ENCODE data around the gene C1QTNF6.
A peak's percentile ranks its signal among the peaks of the same experiment; 100 is the strongest.

The C1QTNF6 gene

DNA sequence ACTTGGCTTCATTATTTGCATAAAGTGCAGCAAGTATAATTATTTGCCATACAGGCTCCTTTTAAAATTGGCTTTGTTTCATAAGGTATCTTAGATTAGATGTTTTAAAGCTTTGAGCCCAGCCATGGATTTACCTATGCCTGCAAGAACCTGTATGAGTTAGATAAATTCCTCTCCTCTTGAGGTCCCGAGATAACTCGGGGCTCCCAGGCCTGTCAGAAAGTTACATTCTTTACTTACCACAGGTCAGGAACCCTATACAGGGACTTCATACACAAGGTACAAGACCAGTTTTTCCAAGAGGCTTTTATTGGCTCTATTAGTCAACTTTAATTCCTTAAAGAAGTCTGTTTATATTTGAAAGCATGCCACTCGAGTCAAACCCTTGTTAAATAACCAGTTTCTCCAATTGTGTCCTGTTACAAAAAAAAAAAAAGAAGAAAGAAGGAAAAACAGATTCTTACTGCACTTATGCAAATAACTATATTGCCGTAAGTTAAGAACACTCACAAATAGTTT is 2.3 kb upstream of the C1QTNF6 start:
- no peak for DNase-seq

GRCh38 chr22:37188901-37189466 is 937 bp upstream of the C1QTNF6 start:
- DNase-seq = peak; percentile 36 to 47

DNA sequence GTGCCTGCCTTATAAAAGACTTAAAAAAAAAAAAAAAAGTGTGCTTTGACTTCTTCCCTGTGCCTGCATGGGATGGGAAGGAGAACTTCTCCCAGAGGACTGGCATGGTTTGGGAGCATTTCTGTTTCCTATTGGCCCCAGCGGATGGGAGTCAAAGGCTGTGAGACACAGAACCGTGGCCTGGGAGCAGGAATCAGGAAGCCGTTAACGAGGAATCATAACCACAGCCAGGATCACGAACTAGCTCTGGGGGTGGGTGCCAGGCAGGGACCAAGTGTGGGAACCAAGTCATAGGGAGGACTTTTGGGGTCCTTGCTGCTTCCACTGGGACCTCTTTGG is 526 bp downstream of the C1QTNF6 start:
- no peak for DNase-seq

DNA sequence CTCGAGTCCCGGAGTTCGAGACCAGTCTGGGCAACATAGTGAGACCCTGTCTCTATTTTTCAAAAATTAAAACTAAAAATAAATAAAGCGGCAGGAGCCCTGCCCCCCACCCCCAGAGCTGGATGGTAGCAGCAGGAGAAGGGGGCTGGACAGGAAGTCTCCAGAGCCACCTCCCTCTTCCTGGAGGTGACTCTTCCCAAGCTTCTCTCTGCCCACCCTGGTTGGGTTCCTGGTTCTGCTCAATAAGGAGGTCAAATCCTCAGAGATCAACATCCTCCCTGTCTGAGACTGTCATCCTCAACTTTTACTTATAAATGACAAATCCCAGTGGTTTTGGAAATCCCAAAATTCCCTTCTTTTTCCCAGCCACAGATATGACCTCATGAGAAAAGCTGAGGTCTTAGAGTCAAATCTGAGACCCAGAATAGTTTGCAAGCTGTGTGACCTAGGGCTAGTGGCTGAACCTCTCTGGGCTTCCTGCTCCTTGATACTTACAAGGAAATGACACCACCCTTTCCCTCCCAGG is 987 bp downstream of the C1QTNF6 start:
- DNase-seq = peak; percentile 16 to 31

DNA sequence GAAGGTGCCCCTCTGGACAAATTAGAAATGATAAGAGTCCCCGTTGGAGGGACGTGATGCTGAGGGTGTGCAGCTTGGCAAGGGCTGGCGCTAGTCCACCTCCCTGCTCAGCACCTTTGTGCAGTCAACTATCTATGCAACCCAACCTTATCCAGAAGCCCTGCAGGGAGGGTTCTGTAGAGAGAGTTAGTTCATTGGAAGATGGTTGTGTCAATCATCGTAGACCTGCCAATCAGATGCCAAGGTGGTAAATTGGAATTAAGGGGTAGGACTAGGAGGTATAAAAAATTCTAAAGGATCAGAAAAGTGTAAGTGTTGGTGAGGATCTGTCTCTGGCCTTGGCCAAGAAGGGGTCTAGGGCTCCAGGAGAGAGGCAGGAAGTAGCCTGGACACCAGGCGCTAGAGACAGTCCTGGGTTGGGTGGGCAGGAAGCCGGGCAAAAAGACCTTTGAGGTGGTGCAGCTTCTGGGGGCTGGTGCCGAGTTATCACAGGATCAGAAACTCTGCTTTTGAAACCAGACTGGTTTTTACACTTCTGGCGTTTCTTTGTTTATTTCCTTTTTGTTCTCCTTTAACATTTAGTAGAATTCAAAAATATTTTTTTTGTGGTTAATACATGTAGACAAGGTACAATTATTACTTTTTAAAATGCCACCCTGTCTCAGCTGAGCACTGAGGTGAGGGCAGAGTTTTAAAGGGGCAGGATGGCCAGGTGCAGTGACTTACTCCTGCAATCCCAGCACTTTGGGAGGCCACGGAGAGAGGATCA is 1.6 kb downstream of the C1QTNF6 start:
- peak; percentile 40 to 84 for DNase-seq

- DNase-seq = no peak
Observed at GRCh38 chr22:37185646-37186227, 2.3 kb downstream of the C1QTNF6 start.

- DNase-seq = no peak
Observed at GRCh38 chr22:37184816-37185541, 3.1 kb downstream of the C1QTNF6 start.

- no peak for DNase-seq
Observed at GRCh38 chr22:37184380-37184755, 3.7 kb downstream of the C1QTNF6 start.

DNA sequence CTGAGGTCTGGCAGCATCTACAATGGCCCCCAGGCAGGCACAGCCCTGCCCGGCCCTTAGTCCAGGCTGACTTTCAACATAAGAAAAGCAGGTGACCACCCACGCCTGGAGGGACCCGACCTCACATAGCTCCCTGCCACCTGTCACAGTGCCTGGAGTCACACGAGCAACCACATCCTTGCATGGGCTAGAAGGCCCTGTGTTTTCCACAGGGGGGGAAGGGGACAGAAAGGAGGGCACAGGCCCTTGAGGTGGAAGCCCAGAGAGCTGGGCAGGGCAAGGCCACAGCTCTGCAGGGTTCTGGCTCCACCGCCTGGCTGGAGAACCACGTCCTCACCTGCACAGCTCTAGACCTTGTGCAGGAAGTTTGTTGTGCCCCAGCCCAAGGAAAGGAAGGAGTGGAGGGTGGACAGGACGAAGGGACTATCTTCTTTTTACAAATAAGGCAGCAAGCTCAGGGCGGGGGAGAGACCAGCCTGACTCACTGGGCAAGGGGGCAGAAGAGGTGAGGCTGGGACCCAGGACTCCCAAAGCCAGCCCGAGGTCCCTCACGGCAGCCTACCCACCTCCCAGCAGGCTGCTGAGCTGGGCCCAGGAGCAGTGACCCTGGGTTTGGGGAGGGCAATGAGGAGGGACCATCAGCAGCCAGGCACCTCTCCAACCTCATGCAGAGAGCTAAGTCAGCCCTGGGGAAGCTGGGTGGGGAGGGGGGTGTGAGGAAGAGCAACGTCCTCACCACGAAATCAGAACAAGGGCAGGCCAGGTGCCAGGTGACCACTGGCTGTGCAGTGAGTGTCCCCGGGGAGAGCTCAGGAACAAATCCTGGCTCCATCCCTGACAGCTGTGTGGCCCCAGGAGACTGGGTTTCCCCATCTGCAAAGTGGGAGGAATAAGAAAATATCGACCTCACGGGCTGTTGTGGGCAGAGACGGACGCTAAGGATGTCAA is 4.3 kb downstream of the C1QTNF6 start:
- no peak for DNase-seq

DNA sequence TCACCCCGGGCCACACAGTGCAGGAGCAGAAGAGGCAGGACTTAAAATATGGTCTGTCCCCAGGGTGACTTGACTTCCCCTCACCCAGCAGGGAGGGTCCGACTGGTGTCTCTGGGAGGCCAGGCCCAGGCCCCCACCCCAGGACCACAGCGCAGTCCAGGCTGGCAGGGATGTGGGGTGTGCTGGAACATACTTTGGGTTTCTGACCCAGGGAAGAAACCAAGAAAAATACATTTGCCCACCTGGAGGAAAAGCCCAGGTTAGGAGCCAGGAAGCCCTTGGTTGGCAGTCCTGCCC is 5.2 kb downstream of the C1QTNF6 start:
- no peak for DNase-seq

GRCh38 chr22:37182101-37182948 is 5.7 kb downstream of the C1QTNF6 start:
- DNase-seq = no peak

DNA sequence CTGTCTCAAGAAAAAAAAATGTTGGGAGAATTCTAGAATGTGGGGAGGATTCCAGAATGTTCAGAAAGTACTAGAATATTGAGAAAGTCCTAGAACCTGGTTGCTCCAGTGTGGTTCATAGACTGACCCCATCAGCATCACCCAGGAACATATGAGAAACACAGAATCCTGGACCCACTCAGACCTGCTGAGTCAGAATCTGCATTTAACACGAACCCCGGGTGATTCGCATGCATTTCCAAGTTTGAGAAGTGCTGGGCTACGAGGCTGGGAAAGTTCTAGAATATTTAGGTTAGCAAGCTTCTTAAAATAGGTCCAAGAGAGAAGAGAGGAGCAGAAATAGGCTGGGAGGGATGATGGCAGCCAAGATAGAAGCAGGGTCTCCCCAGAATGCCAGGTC is 6.4 kb downstream of the C1QTNF6 start:
- DNase-seq = no peak

DNA sequence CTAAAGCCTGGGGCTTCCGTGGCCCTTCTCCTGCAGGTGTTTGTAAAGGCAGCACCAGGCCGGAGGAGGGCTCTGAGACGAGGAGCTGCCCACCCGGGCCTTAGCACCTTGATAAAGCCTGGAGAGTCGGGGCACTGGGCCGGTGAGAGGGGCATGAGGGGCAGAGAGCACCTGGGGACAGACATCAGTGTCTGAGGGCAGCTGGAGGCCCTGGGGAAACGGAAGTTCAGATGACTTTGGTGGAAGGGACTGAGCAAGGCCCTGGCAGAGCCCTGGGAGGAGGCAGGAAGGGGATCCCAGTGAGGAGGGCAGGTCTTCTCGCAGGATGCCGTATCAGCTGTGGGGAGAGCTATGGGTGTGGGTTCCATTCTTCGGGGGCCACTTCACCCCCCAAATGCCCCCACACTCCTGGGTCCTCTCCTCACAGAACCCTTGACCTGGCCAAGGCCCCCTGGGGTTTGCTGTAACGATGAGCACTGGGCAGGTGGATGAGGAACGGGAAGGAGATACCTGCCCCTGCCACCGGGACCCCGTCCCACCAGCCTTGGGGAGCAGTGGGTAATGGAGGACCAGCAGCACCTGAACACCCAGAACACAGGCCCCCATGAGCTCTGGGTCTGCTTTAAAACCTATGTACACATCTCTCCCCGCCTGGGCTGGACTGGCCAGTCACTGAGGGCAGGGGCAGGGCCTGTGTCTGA is 7.4 kb downstream of the C1QTNF6 start:
- DNase-seq = no peak

- DNase-seq = no peak
Observed at GRCh38 chr22:37179622-37180420, 8.2 kb downstream of the C1QTNF6 start.

- no peak for DNase-seq
Observed at GRCh38 chr22:37179126-37179470, 8.9 kb downstream of the C1QTNF6 start.

DNA sequence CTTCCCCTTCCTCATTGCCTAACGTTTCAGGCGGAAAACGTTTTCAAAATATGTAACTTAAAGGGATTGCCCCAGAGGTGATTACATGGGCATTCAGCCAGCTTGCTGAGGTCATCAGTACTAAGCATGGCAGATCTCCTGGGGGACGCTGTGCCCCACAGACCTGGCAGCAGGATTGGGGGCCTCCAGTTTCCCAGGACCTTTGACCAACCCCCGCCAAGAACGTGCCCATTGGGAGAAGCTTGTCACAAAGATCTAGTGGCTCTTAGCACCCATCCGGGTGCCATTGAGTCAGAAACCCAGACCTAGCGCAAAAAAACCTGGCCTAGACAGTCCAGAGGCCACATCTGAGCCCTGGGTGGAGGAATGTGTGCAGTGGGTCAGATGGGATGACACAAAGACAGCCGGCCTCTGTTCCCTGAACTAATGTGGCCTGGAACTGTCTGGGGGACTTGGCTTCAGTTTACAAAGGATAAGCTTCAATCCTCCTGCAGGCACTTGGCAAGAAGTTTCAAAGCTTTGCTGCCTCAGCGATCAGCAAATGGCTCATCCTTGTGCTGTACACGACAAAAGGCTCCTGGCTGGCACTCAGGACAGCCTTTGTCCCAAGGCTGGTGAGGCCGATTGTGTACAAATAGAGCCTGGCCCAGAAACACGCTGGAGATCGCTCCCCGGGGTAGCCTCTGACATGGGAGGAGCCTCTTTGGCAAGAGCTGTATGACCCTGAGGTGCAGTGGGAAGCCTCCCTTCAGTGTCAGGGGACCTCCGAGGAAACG is 9.5 kb downstream of the C1QTNF6 start:
- peak; percentile 48 to 58 for DNase-seq

DNA sequence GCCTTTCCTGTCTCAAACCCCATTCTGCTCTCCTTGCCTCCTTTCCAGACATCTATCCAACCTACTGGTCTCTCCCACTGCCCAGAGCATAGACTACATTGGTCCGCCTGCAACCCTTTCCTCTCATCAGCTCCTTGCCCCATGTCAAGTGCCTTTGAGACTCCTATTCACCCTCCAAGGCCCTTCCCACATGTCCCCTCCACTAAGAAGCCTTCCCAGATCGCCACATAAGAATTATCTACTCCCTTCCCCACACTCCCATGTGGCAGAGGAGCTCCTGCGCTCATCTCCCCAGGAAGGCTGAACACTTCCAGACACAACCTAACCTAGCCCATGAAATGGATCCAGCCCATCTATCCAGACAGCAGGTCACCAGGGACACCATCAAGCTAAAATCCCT is 10.3 kb downstream of the C1QTNF6 start:
- no peak for DNase-seq

GRCh38 chr22:37177221-37177620 is 10.8 kb downstream of the C1QTNF6 start:
- DNase-seq = no peak

DNA sequence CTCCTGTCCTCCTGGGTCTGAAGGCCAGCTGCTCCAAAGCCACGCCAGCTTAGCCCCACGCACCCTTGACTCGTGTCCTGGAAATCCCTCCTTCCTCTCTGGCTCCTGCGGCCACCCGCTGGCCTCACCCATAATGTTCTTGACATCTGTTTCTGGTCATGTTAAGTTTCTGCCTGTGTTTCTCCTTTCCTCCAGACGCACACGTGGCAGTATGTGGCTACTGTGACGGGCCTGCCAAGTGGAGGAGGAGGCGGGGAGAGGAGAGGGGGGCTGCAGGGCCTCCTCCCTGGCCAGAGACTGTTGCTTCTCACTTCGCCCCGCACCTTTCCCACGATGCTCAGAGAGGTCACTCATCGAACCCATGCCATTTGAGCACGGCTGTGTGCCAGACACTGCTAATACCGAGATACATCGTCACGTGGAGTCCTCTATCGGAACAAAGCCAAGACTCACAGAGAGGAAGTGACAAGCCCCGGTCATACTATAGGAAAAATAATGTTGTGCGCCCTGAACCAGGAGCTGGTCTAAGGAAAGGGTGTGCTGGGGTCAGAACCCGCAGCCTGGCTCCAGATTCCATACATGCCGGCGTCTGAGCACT is 11.5 kb downstream of the C1QTNF6 start:
- DNase-seq = peak; percentile 61 to 63
